ENCODE measurements around the gene MYOM1.
A peak's percentile ranks its signal among the peaks of the same experiment; 100 is the strongest.
"Not testable (repeated sequence)": the region's sequence is repeated elsewhere in the genome, so short reads cannot be mapped to it uniquely, and the experiment has no call there.

The MYOM1 gene

DNA sequence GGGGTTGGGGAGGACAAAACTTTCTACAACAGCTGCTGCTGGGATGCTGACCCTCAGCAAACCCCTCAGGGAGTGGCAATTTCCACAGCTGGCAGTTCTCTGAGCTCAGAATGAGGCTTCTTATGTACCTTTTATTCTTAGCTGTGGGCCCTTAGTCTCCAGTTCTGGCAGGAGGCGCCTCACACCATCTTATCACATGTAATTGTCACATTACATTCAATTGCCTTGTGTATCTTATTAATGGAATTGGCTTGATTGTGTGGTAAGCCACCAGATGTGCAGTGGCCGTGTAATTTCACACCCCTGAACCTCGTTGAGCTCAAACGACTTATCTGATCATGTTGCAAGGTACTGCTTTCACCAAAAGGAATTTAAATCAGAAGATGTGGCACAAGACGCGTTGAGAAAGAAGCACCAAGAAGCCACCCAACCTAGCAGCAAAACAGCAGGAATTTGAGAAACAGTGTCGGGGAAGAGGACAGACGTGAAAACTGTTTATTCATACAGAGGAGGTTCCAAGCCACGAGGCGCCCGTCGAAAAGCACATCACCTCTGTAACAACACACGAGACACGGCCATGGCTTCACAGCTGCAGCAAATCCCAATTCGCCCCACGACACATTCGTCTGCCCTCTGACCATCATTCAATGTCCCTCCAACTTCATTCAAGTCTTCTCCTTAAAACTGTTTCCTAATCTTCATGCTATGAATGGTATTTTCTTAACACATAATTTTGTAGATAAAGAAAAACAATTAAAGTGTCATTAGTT is 153.2 kb downstream of the MYOM1 start:
- in situ Hi-C loops (cut with HindIII; ENCODE audit: low sequenced_read_pairs) = no loop called here

DNA sequence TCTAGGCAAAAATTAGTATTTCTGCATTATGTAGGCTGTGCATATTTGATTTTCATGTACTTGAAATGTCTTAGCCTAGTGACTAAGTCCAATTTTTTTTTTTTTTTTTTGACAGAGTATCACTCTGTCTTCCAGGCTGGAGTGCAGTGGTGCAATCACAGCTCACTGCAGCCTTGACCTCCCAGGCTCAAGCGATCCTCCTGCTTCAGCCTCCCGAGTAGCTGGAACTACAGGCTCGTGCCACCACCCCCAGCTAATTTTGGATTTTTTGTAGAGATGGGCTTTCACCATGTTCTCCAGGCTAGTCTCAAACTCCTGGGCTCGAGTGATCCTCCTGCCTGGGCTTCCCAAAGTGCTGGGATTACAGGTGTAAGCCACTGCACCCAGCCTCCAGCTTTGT is 156.0 kb downstream of the MYOM1 start:
- in situ Hi-C loops (cut with HindIII; ENCODE audit: low sequenced_read_pairs) = loop anchor here (5.0 kb wide), 1 partner anchor 56 kb away; no protein-coding TSS in a partner anchor
- H3K4me3 ChIP-seq (ENCODE audit: low read depth, low read length); DNase-seq (ENCODE audit: low read depth): not testable (repeated sequence)

More for the DNA sequence above, 153.2 kb downstream of the MYOM1 start:
- no peak overlapping the region for H3K4me3 ChIP-seq (ENCODE audit: low read depth, low read length)
- no peak for DNase-seq (ENCODE audit: low read depth)
- TF ChIP-seq, protein P1, sequence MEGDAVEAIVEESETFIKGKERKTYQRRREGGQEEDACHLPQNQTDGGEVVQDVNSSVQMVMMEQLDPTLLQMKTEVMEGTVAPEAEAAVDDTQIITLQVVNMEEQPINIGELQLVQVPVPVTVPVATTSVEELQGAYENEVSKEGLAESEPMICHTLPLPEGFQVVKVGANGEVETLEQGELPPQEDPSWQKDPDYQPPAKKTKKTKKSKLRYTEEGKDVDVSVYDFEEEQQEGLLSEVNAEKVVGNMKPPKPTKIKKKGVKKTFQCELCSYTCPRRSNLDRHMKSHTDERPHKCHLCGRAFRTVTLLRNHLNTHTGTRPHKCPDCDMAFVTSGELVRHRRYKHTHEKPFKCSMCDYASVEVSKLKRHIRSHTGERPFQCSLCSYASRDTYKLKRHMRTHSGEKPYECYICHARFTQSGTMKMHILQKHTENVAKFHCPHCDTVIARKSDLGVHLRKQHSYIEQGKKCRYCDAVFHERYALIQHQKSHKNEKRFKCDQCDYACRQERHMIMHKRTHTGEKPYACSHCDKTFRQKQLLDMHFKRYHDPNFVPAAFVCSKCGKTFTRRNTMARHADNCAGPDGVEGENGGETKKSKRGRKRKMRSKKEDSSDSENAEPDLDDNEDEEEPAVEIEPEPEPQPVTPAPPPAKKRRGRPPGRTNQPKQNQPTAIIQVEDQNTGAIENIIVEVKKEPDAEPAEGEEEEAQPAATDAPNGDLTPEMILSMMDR (IDR thresholded peaks at IDR 0.05; ENCODE audit: low read depth, low read length, missing control alignments) = no peak

DNA sequence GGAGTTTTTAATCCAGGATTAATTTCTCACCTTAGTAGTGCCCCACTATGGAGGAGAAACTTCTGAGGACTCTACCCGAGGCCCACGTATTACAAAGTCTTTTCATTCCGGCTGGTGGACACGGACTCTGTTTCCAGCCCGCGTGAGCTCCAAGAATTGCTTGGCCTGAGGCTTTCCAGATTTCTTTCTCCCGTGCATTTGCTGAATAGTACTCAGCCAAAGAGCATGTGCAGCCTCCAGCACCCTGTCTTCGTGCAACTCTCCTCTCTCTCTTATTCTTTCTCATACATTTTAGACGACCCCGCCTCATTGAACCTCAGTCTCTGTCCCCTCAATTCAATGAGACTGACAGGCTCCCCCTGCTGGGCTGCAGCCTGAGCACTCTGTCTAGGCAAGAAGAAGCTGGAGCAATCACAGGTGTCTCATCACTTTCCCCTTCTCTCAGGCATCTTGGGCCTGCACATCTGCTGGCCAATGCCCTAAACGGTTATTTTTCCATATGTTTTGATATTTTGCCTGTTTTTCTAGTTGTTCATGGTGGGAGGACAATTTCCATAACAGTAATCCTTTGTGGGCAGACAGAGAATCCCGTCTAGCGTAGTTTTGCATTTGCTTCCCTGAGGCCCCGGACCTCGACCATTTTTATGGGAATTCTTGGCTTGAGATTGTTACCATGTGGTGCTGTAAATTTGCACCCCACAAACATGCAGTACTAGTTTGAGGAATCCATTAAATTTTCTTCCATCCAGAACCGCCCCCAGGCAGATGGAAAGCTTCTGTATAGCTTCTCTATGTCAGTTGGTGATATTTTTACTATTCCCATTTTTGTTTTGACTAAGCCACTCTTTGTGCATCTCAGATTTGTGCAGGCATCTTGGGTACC is 156.7 kb downstream of the MYOM1 start:
- no peak overlapping the region for H3K4me3 ChIP-seq (ENCODE audit: low read depth, low read length)
- TF ChIP-seq, protein P1 (IDR thresholded peaks at IDR 0.05; ENCODE audit: low read depth, low read length, missing control alignments) = peak; percentile 85
- DNase-seq (ENCODE audit: low read depth) = no peak
- in situ Hi-C loops (cut with HindIII; ENCODE audit: low sequenced_read_pairs) = loop anchor here (5.0 kb wide), 1 partner anchor 56 kb away; no protein-coding TSS in a partner anchor

DNA sequence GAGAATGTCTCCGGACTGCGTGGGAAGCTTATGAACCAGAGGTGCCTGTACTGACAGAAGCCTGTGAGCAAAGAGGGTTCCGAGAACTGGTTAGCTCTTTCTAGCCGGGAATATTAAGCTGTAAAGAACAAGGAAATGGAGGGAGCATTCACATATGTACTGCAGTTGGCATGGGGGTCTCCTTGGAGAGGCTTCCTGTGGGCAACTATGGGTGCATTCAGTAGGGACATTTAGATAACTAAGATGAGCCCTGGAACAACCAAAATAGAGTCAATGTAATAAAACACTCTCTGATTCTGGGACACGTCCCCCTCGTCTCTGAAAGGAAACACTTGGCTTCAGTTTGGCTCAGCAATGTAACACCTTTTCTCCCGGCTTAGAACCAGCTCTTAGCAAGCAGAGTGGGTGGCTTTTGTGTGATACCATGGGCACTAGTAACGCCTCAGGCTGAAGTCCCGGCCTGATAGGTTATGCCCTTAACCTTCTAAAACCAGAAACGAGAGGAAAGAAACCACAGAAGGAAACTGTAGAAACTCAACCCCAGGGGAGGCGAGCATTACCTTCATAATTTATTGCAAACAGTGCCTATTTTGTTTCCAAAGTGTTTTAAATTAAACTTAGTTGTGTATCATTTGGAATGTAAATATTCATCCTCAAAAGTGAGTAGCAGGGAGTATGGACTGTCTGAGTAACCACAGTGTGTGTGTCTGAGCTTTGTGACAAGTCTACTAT is 158.0 kb downstream of the MYOM1 start:
- in situ Hi-C loops (cut with HindIII; ENCODE audit: low sequenced_read_pairs) = loop anchor here (5.0 kb wide), 1 partner anchor 54 kb away; no protein-coding TSS in a partner anchor
- H3K4me3 ChIP-seq (ENCODE audit: low read depth, low read length) = no peak overlapping the region
- no peak for DNase-seq (ENCODE audit: low read depth)
- TF ChIP-seq, protein P1 (IDR thresholded peaks at IDR 0.05; ENCODE audit: low read depth, low read length, missing control alignments) = no peak

DNA sequence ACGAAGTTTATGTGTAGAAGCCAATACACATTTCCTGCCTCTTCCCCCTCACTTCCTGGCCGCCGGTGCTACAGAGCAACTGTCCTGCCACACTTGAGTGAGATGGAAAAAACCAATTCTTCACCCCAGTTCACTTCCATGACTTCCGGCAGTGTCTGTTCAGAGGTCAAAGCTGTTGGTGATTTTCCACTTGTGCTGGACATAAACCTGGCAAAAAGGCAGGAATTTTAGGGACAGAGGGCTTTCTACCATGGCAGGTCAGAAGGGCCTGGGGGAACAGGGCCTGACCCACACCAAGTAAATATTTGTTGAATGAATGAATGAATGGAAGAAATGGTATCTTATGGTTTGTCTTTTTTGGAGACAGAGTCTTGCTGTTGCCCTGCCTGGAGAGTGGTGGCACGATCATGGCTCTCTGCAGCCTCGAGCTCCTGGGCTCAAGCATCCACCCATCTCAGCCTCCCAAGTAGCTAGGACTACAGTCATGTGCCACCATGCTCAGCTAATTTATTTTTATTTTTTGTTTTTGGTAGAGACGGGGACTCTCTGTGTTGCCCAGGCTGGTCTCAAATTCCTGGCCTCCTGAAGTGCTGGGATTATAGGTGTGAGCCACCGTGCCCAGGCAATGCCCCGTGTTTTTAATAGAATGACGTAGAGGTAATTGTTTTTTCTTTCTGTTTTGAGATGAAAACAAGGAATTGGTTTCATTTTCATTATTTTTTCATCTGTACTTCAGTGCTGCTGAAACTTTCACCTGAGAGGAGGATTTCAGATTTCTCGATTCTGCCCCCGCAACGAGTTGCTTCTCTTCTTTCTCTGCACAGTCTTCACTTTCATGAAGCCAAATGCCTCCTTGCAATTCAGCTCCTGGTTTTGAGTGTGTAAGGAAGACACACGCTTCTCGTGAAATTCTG is 158.8 kb downstream of the MYOM1 start:
- TF ChIP-seq, protein P1 (IDR thresholded peaks at IDR 0.05; ENCODE audit: low read depth, low read length, missing control alignments) = no peak
- in situ Hi-C loops (cut with HindIII; ENCODE audit: low sequenced_read_pairs) = loop anchor here (5.0 kb wide), 1 partner anchor 54 kb away; no protein-coding TSS in a partner anchor
- no peak for DNase-seq (ENCODE audit: low read depth)
- H3K4me3 ChIP-seq (ENCODE audit: low read depth, low read length) = no peak overlapping the region

DNA sequence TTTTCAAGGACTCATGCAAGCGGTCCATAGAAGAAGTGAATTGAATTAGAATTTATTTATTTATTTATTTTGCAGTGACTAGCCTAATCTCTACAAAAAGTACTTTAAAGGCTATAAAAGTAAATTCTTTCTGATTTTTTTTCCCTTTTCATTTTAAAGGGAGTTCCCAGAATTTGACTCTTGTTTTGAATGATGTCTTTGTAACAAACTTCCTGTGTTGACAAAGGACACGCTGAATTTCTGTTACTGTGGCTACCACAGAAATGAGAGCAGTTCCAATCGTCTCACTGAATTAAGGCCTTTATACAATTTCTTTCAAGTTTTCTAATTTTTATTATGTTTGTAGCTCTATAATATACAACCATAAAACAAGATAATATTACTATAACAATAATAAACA is 160.5 kb downstream of the MYOM1 start:
- DNase-seq (ENCODE audit: low read depth) = no peak
- TF ChIP-seq, protein P1 (IDR thresholded peaks at IDR 0.05; ENCODE audit: low read depth, low read length, missing control alignments) = no peak
- H3K4me3 ChIP-seq (ENCODE audit: low read depth, low read length) = no peak overlapping the region
- in situ Hi-C loops (cut with HindIII; ENCODE audit: low sequenced_read_pairs) = no loop called here
